Liver (tissue), 9 donors: Measurements from ENCODE around the gene BANP. TPM values are rescaled to one million over a fixed set of nuclear protein-coding genes. Genes with fewer than 3 reads are reported as not detected.
A peak's percentile ranks its signal among the peaks of the same experiment; 100 is the strongest.
"Not testable (repeated sequence)": the region's sequence is repeated elsewhere in the genome, so short reads cannot be mapped to it uniquely, and the experiment has no call there.

Experiments used
- DNase-seq: peaks from one replicate; pipeline ENCODE4 v3.0.0-alpha.2; 2017; ENCODE audit warnings: low spot score
- H3K27ac ChIP-seq, 2 donors: one replicate each; pipeline ENCODE4 v1.7.0; 2013; ENCODE audit warnings: inconsistent platforms in 2 of 2, low read length in 2 of 2, control low read depth in 1 of 2, low read depth in 1 of 2, mild to moderate bottlenecking in 1 of 2
- H3K27me3 ChIP-seq, 4 donors: one replicate each; pipeline versions ENCODE4 v1.6.1 to v1.7.0; 2013; ENCODE audit warnings: low read length in 3 of 4, inconsistent platforms in 1 of 4, mild to moderate bottlenecking in 1 of 4, moderate library complexity in 1 of 4; ENCODE audit not compliant: control insufficient read depth in 4 of 4, insufficient read depth in 4 of 4
- H3K36me3 ChIP-seq, 4 donors: one replicate each; pipeline versions ENCODE4 v1.6.1 to v1.7.0; 2013; ENCODE audit warnings: low read length in 3 of 4, mild to moderate bottlenecking in 3 of 4, low read depth in 1 of 4, moderate library complexity in 1 of 4; ENCODE audit not compliant: control insufficient read depth in 4 of 4, insufficient read depth in 3 of 4
- H3K4me1 ChIP-seq, 4 donors: one replicate each; pipeline versions ENCODE4 v1.6.1 to v1.7.0; 2013; ENCODE audit warnings: low read length in 3 of 4, mild to moderate bottlenecking in 3 of 4, moderate library complexity in 1 of 4; ENCODE audit not compliant: control insufficient read depth in 4 of 4, insufficient read depth in 4 of 4
- H3K4me3 ChIP-seq, 3 donors: one replicate each; pipeline versions ENCODE4 v1.6.1 to v1.7.0; 2013; ENCODE audit warnings: low read length in 3 of 3, control low read depth in 1 of 3, low read depth in 1 of 3, mild to moderate bottlenecking in 1 of 3
- H3K9ac ChIP-seq, 2 donors: one replicate each; pipeline ENCODE4 v1.7.0; 2013; ENCODE audit warnings: low read length in 2 of 2, mild to moderate bottlenecking in 2 of 2, moderate library complexity in 2 of 2, control low read depth in 1 of 2, low read depth in 1 of 2
- H3K9me3 ChIP-seq, 4 donors: one replicate each; pipeline versions ENCODE4 v1.6.1 to v1.7.0; 2013; ENCODE audit warnings: low read length in 3 of 4; ENCODE audit not compliant: control insufficient read depth in 4 of 4
- EGR1 ChIP-seq, 2 donors: IDR thresholded peaks; 2 replicates each; pipeline ENCODE4 v1.6.1; 2016 to 2018; ENCODE audit warnings: antibody characterized with exemption in 2 of 2, low read depth in 2 of 2
- FOXA2 ChIP-seq: IDR thresholded peaks from 2 replicates; pipeline ENCODE4 v1.6.1; 2016; ENCODE audit warnings: antibody characterized with exemption
- GABPA ChIP-seq, 2 donors: IDR thresholded peaks in 1 of 2; conservative IDR thresholded peaks in 1 of 2; 2 replicates each; pipeline ENCODE4 v1.6.1; 2016; ENCODE audit warnings: antibody characterized with exemption in 2 of 2, mild to moderate bottlenecking in 1 of 2, moderate library complexity in 1 of 2
- HNF4A ChIP-seq, 2 donors: conservative IDR thresholded peaks; 2 replicates each; pipeline ENCODE4 v1.6.1; 2016; ENCODE audit warnings: antibody characterized with exemption in 2 of 2, mild to moderate bottlenecking in 2 of 2
- HNF4G ChIP-seq: IDR thresholded peaks from 2 replicates; pipeline ENCODE4 v1.6.1; 2016; ENCODE audit warnings: antibody characterized with exemption
- JUND ChIP-seq, 2 donors: IDR thresholded peaks; 2 replicates each; pipeline ENCODE4 v1.6.1; 2016; ENCODE audit warnings: antibody characterized with exemption in 2 of 2
- NR2F2 ChIP-seq: IDR thresholded peaks from 2 replicates; pipeline ENCODE4 v1.6.1; 2016; ENCODE audit warnings: antibody characterized with exemption
- RAD21 ChIP-seq, 2 donors: IDR thresholded peaks; 2 replicates each; pipeline ENCODE4 v1.6.1; 2016; ENCODE audit warnings: antibody characterized with exemption in 2 of 2, mild to moderate bottlenecking in 2 of 2
- RXRA ChIP-seq, 2 donors: IDR thresholded peaks; 2 replicates each; pipeline ENCODE4 v1.6.1; 2017 to 2018; ENCODE audit warnings: antibody characterized with exemption in 2 of 2, mild to moderate bottlenecking in 1 of 2
- SP1 ChIP-seq: IDR thresholded peaks from 2 replicates; pipeline ENCODE4 v1.6.1; 2018; ENCODE audit warnings: antibody characterized with exemption, mild to moderate bottlenecking
- YY1 ChIP-seq: IDR thresholded peaks from 2 replicates; pipeline ENCODE4 v1.6.1; 2016; ENCODE audit warnings: antibody characterized with exemption, mild to moderate bottlenecking
- WGBS: extraction: QIAGEN DNeasy Blood & Tissue Kit; methylation state at CpG from one replicate; pipeline ENCODE4 v1.1.7; 2013; 5-methylcytosine and 5-hydroxymethylcytosine counted together
- polyA plus RNA-seq, 2 donors: library from polyadenylated mRNA; stranded (reverse) in 1 of 2; unstranded in 1 of 2; fragments of 200-250 nt in 1 of 2; fragments of >200 nt in 1 of 2; fragmentation: Nextera tagmentation in 1 of 2; extraction: Ambion mirVana in 1 of 2; gene quantifications; one replicate each; pipeline versions ENCODE4 v1.2.1 to v1.2.3, GENCODE V29; 2013 to 2015
- total RNA-seq, 2 donors: library from RNA; depleted of rRNA; stranded (reverse); fragments of >200 nt; gene quantifications; one replicate each; pipeline ENCODE4 v1.2.3, GENCODE V29; 2014
- TF ChIP-seq, protein P1 (sequence below): IDR thresholded peaks from 2 replicates; pipeline ENCODE4 v1.6.1; 2016; ENCODE audit warnings: antibody characterized with exemption
- TF ChIP-seq, protein P2 (sequence below): IDR thresholded peaks from 2 replicates; pipeline ENCODE4 v1.6.1; 2016; ENCODE audit warnings: antibody characterized with exemption, mild to moderate bottlenecking
- TF ChIP-seq, protein P3 (sequence below): IDR thresholded peaks from 2 replicates; pipeline ENCODE4 v1.6.1; 2016; ENCODE audit warnings: antibody characterized with exemption
- donor health status: healthy.
- donor health status: healthy.
- donor health status: healthy.
- donor health status: healthy.
- donor health status: healthy.

BANP gene
- total and polyA plus RNA-seq, 4 donors, result 4.9 to 20.7 (median 13.7) TPM

DNA sequence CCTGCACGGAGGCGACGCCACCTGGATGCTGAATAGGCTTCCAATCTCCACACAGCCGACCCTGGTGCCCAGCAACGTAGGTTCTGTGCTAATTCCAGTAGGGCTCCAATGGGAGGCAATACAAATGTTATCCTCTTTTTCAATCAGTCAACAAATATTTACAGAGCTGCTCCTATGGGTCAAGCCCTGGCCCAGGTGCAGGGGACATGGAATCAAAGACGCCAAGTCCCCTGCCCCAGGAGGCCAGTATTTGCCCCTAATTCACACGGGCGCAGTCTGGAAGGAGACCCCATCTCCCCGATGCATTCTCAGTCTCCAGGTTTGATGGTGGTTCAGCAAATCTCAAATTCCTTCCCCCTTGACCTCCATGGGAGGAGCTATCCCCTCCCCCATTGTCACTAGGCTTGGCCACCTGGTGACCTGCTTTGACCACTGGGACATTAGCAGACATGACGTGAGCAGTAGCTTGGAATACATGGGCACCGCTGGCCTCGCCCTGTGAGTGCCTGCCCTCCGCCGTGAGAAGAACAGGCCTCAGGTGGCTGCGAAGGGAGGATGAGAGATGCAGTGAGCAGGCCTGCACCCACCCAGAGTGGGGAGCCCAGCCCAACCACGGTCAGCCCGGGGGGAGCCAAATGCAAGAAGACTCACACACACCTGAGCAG is 18.6 kb upstream of the BANP start:
- peaks cover 4 to 36% (median 23%) of the 10 kb centered on the region in 4 donors for H3K4me1 ChIP-seq
- not testable (repeated sequence) for H3K27me3 ChIP-seq, H3K36me3 ChIP-seq, DNase-seq, H3K4me3 ChIP-seq, H3K9me3 ChIP-seq
- peak overlapping the region; percentile 75 to 84 for H3K27ac ChIP-seq
- H3K9ac ChIP-seq, result peak overlapping the region in 1 of 2 donors; percentile 70
- TF ChIP-seq YY1 (peak; percentile 89), NR2F2 (peak; percentile 52), FOXA2 (peak; percentile 48), JUND (IDR thresholded peaks at IDR 0.05) (peak in 1 of 2 donors; percentile 52), RXRA (IDR thresholded peaks at IDR 0.05) (peak; percentile 87 to 88), RAD21 (IDR thresholded peaks at IDR 0.05) (peak in 1 of 2 donors; percentile 23), EGR1 (IDR thresholded peaks at IDR 0.05; ENCODE audit: low read depth in 2 of 2) (peak in 1 of 2 donors; percentile 8), SP1 (peak; percentile 48), HNF4A (conservative IDR thresholded peaks at IDR 0.05) (peak; percentile 66 to 73)
- TF ChIP-seq, protein P1, sequence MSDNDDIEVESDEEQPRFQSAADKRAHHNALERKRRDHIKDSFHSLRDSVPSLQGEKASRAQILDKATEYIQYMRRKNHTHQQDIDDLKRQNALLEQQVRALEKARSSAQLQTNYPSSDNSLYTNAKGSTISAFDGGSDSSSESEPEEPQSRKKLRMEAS, result peak; percentile 46
- TF ChIP-seq, protein P2, sequence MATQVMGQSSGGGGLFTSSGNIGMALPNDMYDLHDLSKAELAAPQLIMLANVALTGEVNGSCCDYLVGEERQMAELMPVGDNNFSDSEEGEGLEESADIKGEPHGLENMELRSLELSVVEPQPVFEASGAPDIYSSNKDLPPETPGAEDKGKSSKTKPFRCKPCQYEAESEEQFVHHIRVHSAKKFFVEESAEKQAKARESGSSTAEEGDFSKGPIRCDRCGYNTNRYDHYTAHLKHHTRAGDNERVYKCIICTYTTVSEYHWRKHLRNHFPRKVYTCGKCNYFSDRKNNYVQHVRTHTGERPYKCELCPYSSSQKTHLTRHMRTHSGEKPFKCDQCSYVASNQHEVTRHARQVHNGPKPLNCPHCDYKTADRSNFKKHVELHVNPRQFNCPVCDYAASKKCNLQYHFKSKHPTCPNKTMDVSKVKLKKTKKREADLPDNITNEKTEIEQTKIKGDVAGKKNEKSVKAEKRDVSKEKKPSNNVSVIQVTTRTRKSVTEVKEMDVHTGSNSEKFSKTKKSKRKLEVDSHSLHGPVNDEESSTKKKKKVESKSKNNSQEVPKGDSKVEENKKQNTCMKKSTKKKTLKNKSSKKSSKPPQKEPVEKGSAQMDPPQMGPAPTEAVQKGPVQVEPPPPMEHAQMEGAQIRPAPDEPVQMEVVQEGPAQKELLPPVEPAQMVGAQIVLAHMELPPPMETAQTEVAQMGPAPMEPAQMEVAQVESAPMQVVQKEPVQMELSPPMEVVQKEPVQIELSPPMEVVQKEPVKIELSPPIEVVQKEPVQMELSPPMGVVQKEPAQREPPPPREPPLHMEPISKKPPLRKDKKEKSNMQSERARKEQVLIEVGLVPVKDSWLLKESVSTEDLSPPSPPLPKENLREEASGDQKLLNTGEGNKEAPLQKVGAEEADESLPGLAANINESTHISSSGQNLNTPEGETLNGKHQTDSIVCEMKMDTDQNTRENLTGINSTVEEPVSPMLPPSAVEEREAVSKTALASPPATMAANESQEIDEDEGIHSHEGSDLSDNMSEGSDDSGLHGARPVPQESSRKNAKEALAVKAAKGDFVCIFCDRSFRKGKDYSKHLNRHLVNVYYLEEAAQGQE, result peak; percentile 66
- TF ChIP-seq, protein P3, sequence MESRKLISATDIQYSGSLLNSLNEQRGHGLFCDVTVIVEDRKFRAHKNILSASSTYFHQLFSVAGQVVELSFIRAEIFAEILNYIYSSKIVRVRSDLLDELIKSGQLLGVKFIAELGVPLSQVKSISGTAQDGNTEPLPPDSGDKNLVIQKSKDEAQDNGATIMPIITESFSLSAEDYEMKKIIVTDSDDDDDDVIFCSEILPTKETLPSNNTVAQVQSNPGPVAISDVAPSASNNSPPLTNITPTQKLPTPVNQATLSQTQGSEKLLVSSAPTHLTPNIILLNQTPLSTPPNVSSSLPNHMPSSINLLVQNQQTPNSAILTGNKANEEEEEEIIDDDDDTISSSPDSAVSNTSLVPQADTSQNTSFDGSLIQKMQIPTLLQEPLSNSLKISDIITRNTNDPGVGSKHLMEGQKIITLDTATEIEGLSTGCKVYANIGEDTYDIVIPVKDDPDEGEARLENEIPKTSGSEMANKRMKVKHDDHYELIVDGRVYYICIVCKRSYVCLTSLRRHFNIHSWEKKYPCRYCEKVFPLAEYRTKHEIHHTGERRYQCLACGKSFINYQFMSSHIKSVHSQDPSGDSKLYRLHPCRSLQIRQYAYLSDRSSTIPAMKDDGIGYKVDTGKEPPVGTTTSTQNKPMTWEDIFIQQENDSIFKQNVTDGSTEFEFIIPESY, result peak; percentile 74
- WGBS, result 41% methylated on average over 17 of the region's 17 CpGs

DNA sequence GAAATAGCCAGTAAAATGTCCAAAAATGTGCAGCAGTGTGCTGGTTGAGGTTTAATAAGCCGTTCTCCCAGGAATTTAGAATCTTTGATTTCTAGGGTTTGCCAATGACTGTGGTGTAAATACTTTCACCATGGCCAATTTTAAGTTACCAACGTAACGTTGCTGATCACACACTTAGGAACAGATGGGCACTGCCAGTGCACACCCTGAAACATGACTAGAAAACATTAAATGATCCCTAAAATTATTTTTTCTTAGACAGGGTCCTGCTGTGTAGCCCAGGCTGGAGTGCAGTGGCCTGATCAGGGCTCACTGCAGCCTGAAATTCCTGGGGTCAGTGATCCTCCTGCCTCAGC is 18.1 kb upstream of the BANP start:
- peaks cover 0 to 2% (median 0%) of the 10 kb centered on the region in 4 donors for H3K36me3 ChIP-seq
- no peaks in the 10 kb centered on the region for H3K27me3 ChIP-seq
- no peak for TF ChIP-seq HNF4A (conservative IDR thresholded peaks at IDR 0.05)
- TF ChIP-seq, protein P3, result no peak
- no peak for TF ChIP-seq HNF4G
- TF ChIP-seq GABPA (IDR thresholded peaks at IDR 0.05 in 1 of 2, conservative IDR thresholded peaks at IDR 0.05 in 1 of 2), result no peak
- TF ChIP-seq EGR1 (IDR thresholded peaks at IDR 0.05; ENCODE audit: low read depth in 2 of 2), result peak in 1 of 2 donors; percentile 1
- no peak overlapping the region for H3K4me3 ChIP-seq
- H3K9me3 ChIP-seq, result no peaks in the 10 kb centered on the region
- peak overlapping the region; percentile 75 to 84 for H3K27ac ChIP-seq
- H3K4me1 ChIP-seq, result peaks cover 4 to 36% (median 23%) of the 10 kb centered on the region in 4 donors
- DNase-seq, result no peak
- 38% methylated on average over 3 of the region's 3 CpGs for WGBS
- H3K9ac ChIP-seq, result peak overlapping the region in 1 of 2 donors; percentile 70

DNA sequence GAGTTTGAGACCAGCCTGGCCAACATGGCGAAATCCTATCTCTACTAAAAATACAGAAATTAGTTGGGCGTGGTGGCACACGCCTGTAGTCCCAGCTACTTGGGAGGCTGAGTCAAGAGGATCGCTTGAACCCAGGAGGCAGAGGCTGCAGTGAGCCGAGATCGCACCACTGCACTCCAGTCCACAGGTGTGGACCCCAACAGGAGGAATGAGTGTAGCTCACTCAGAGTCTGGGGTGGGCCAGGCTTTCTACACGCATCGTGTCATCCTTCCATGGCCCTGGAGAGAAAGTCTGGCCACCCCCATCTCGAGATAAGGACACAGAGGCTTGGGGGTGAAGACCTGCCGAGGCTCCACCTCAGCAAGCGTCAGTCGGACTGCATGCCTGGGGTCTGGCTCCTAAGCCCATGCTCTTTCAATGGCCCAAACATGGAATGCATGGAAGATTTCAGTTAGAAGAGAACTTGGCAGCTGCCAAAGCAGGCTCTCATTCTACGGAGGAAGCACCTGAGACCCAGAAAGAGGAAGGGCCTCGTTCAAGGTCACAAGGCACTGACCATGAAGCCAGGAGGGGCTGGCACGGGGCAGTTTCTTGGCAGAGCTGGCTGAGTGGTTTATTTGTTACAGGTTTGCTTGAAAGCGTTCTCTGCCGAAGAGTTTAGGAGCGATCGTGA is 16.3 kb upstream of the BANP start:
- H3K27me3 ChIP-seq, DNase-seq, H3K36me3 ChIP-seq, H3K9me3 ChIP-seq: not testable (repeated sequence)
- H3K4me3 ChIP-seq, result peak overlapping the region; percentile 43 to 64 (median 57)
- peak overlapping the region in 1 of 2 donors; percentile 43 for H3K9ac ChIP-seq
- H3K27ac ChIP-seq, result peak overlapping the region; percentile 89 to 93
- 48% methylated on average over 19 of the region's 19 CpGs for WGBS
- peaks cover 4 to 35% (median 23%) of the 10 kb centered on the region in 4 donors for H3K4me1 ChIP-seq
